LNCAP (cell line): ENCODE data around the gene PTPRN.

Experiments
- CTCF ChIP-seq: fragments of 450-650 bp; IDR thresholded peaks from 2 replicates; pipeline ENCODE4 v1.5.1; 2017; ENCODE audit warnings: mild to moderate bottlenecking

Gene PTPRN

GRCh38 chr2:219282943-219283581 is 26.1 kb downstream of the PTPRN start:
- no peak for TF ChIP-seq CTCF

GRCh38 chr2:219282375-219282774 is 26.8 kb downstream of the PTPRN start:
- no peak for TF ChIP-seq CTCF

- TF ChIP-seq CTCF, result no peak
Observed at GRCh38 chr2:219281588-219281987, 27.6 kb downstream of the PTPRN start.

GRCh38 chr2:219280651-219281050 is 28.6 kb downstream of the PTPRN start:
- no peak for TF ChIP-seq CTCF

GRCh38 chr2:219279916-219280516 is 29.2 kb downstream of the PTPRN start:
- TF ChIP-seq CTCF, result no peak

GRCh38 chr2:219279151-219279915 is 29.9 kb downstream of the PTPRN start, which contains the start of gene DNAJB2:
TSS of gene DNAJB2 (plus strand) at chr2:219279366. CDS start at chr2:219279834, 468 bp downstream.
- no peak for TF ChIP-seq CTCF

GRCh38 chr2:219278655-219279150 is 30.5 kb downstream of the PTPRN start:
- TF ChIP-seq CTCF, result no peak
